Body of pancreas (tissue), 4 donors: ENCODE data around the gene SNRPD3.

Experiments
- CTCF ChIP-seq, 7 experiments: fragments of 450-650 bp in 4 of 7; fragments of 200-600 bp in 3 of 7; sonication (generic) in 3 of 7; IDR thresholded peaks; one replicate each; pipeline ENCODE4 v1.5.1; 2016 to 2019; ENCODE audit warnings: antibody characterized with exemption in 7 of 7
- POLR2A ChIP-seq, 3 donors: fragments of 450-650 bp; IDR thresholded peaks; one replicate each; pipeline ENCODE4 v1.6.1; 2016; ENCODE audit warnings: antibody characterized with exemption in 3 of 3, mild to moderate bottlenecking in 2 of 3

DNA sequence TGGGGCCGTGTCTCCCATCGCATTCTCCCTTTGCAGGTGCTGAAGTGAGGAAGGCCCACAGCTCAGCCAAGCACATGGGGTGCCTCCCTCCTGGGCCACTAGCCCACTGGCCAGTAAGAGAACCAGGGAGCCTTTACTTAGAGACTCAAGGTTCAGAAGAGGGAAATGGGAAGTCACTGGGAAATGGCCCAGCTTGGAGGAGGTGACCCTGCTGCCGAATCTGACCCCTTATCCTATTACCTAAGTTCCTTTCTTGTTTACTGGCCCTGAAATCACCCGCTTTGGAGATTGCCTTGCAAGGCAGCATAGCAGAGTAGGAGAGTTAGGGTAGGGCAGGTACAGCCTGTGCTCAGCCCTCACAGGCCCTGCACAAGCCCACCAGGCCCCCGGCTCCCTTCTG is 36.3 kb upstream of the SNRPD3 start:
- TF ChIP-seq CTCF (IDR thresholded peaks at IDR 0.05) = no peak
- TF ChIP-seq POLR2A (IDR thresholded peaks at IDR 0.05) = no peak
